Left forelimb (tissue), 1 donor: ENCODE results near the gene RHEBL1.

Experiments used
- DNase-seq: peaks from one replicate; pipeline ENCODE4 v3.0.0-alpha.2; 2018; ENCODE audit warnings: low spot score

Gene RHEBL1

GRCh38 chr12:49054524-49054923, 15.3 kb downstream of the RHEBL1 start:
- no peak for DNase-seq

GRCh38 chr12:49054096-49054495, 15.7 kb downstream of the RHEBL1 start:
- no peak for DNase-seq

DNA sequence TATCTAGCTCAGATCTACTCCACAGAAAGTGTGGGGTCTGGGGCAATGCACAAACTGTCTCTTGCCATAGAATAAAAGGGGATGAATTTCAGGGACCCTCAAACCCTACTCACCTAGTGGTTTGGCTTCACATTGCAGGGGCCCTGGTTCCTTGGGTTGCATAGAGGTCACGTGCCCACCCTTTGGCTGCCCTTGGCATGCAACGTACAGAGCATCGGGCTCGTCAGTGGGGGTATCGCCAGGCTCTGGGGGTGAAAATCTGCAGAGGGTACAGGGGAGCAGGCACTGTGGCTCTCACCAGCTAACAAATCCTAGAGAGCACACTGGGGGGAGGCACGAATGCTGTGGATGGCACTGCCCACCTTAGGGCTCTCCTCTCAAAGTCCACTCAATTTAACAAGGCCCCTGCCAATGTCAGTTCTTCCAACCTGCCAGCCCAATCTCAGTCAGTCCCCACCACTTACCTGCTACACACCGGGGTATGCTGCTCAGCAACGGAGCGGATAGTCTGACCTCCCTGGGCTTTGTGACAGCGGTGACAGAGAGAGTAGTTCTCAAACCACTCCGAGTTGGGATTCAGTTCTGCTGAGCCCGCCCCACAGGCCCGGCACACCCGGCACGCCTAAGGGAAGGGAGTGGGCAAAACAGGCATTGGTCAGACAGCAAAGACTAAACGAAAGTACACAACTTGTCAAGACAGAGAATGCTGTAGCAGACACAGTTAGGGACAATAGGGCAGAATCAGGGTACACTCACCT, 17.1 kb downstream of the RHEBL1 start:
- DNase-seq = no peak

- no peak for DNase-seq
Measured at GRCh38 chr12:49051777-49052438, 17.9 kb downstream of the RHEBL1 start.

GRCh38 chr12:49051373-49051764, 18.4 kb downstream of the RHEBL1 start:
- DNase-seq = no peak

DNA sequence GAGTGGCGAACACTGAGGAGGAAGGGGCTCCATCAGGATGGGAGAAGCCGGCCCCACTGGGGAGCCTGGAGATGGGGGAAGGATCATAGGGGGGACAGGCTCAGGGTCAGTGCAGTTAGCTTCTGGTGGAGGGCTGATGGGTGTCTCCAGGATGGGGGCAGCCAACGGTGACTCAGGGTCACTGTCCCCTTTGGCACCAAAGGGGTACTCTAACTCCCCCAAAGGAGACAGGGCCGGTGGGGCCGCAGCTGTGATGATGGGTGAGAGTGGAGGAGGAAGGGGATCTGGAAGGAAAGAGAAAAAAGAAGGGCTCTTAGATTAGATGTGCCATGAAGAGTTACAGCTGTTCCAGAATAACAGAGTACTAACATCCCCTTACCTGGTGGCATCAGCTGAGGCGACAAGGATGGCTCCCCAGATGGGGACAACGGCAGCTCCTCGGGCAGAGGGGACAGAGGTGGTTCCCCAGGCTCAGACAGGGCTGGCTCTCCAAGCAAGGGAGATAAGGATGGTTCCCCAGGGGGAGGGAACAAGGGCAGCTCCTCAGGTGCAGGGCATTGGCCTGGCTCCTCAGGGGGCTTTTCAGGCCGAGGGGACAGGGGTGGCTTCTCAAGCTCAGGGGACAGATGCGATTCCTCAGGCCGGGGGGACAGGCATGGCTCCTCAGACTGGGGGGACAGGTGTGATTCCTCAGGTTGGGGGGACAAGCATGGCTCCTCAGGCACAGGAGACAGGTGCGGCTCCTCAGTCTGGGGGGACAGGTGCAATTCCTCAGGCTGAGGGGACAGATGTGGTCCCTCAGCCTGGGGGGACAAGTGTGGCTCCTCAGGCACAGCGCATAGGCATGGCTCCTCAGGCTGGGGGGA, 19.0 kb downstream of the RHEBL1 start:
- no peak for DNase-seq

DNA sequence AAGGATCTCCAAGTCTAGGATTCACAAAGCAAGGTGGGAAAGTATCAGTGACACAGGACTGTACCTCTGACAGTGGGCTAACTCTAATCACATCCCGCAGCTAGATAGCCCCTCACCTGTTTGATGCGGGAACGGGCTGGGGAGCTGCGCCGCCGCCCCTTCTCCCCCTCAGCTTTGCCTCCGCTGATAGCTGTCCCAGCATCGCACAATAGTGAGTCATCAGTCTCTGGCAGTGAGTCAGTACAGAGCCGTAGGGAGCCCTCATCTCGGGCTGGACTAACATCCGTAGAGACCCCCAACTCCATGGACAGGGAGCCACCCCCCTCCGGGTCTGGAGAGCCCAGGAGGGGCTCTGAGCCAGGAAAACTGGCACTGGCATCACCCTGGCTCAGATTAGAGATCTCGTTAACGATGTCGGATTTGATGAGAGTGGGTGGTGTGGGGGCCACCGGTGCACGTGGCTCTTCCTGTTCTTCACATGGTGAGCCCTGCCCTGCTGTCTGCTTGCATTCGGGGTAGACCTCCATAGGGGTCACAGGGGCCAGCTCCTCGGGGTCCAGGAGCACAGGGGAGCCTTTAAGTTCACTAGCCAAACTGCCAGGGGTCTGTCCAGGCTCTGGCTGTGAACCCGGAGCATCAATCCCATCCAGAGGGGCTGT, 20.1 kb downstream of the RHEBL1 start:
- DNase-seq = no peak

DNA sequence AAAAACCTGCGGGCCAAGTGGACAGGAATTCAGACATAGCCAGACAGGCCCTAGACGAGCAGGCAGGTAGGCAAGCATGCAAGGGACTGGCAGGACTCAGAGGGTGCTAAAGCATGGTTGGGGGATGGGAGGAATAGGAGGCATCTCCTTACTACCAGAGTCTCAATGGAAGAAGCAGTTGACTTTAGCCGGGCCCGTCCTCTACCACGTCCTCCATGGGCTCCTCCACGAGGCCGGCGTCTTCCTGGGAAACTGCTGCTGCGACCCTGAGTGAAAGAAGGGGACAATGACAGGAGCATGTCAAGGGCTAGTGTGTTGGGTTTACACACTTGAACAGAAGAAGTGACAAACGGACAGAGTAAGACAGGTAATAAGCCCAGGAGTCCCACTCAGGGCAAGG, 20.8 kb downstream of the RHEBL1 start:
- DNase-seq = no peak

- DNase-seq = no peak
Measured at GRCh38 chr12:49046129-49046895, 23.5 kb downstream of the RHEBL1 start.

- no peak for DNase-seq
Measured at GRCh38 chr12:49044660-49045059, 25.1 kb downstream of the RHEBL1 start.

DNA sequence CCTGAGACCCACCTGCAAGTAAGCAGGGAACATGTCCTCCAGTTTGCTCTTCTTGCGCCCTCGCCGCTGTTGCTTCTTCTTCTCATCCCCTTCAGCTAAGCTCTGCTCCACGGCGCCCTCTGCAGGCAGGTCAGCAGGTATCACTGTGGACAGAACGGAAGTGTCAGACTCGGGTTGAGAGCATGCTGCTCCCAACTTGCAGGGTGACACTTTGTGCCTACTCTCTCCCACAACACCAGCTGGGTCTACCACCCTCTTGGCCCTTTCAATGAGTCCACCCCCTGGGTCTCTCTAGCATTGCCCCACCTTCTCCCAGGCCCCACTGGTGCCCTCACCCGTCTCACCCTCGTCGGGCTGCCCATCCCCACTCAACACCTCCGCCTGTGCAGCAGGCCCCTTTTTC, 25.9 kb downstream of the RHEBL1 start:
- no peak for DNase-seq

DNA sequence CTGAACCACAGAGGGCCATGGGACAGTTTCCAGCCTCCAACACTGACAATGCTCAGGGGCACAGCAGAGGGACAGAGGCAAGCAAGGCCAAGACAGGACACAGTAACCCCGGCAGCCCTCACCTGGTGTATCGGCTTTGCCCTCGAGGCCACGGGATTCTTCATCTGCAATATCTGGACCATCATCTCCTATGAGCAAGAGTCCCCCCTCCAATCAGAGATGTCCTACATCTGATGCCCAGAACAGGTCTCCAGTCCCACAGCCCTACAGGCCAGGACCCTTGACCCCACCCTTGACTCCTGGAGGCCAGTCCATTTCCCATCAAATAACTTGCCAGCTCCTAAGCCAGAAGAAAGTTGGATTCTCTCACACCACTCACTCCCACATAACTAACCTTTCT, 26.5 kb downstream of the RHEBL1 start:
- DNase-seq = no peak

DNA sequence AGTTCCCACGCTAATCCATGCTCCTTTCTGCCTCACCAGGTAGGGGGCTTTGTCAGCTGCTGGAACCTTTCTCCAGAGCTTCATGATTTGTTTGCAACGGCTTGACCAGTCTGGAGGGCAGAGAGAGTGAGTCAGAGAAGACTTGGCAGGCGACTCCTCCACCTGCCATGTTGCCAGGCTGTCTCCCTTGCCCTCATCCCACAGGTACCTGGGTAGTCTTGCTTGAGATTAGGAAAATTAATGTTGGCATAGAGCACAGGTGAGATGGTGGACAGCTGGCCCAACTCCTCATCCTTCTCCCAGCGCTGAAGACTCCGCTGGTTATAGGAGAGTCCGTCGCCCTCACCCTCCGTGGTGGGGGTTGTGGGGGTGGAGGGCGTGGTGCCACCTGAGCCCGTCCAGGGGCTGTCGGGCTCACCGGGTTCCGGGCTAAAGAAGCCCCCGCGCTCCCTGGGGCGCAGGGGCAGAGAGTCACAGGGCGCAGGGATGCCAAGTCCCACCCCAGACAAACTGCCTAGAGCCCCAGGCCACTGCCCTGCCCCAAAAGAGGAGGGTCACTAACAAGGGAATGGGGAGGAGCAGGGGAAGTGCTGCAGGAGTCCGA, 27.8 kb downstream of the RHEBL1 start:
- no peak for DNase-seq

GRCh38 chr12:49041036-49041880, 28.5 kb downstream of the RHEBL1 start:
- DNase-seq = no peak

GRCh38 chr12:49040364-49040855, 29.4 kb downstream of the RHEBL1 start:
- DNase-seq = no peak

- DNase-seq = no peak
Measured at GRCh38 chr12:49039421-49040363, 30.1 kb downstream of the RHEBL1 start.

- DNase-seq = no peak
Measured at GRCh38 chr12:49038291-49038955, 31.4 kb downstream of the RHEBL1 start.

GRCh38 chr12:49037947-49038237, 31.9 kb downstream of the RHEBL1 start:
- no peak for DNase-seq
